DLD1 (cell line): Measurements from ENCODE around the gene KRT86.

Source experiments
- in situ Hi-C: cut with HindIII; loops from 2 replicates; pipeline ENCODE4 v1.10.0; 2017; ENCODE audit warnings: low sequenced_read_pairs

The KRT86 gene

DNA sequence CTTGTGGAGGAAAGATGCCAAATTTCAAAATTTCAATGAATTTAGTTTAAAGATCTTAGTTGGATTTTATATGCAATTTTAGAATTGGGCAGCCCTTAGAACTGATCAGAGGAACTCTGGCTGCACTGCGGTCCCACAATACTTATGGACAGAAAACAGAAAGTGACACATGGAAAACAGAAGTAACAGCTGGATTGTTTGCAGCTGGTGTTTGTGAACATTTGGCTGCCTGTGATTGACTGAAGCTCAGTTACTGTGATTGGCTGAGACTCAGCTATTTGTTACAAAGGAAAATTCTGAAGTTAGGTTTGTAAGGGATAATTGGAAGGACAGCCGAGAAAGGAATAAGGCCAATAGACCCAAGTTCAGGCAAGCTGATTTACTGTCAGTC is 10.0 kb upstream of the KRT86 start:
- in situ Hi-C loops = no loop called here

DNA sequence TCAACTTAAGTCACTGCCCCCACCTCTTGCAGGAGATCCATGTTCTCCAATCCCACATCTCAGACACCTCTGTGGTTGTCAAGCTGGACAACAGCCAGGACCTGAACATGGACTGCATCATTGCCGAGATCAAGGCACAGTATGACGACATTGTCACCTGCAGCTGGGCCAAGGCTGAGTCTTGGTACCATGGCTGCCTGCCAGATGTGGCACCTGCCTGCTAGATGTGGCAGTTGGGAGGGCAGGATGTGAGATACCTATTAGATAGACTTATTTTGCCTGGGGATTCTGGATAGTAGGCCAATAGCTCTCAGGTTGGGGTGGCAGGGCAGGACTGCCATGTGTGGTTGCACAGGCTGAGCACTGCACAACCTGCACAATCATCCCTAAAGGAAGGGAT is 7.9 kb upstream of the KRT86 start:
- in situ Hi-C loops = no loop called here

- in situ Hi-C loops = no loop called here
Measured at GRCh38 chr12:52267266-52267665, 7.2 kb upstream of the KRT86 start.

- in situ Hi-C loops = no loop called here
Measured at GRCh38 chr12:52267699-52268098, 6.7 kb upstream of the KRT86 start.

DNA sequence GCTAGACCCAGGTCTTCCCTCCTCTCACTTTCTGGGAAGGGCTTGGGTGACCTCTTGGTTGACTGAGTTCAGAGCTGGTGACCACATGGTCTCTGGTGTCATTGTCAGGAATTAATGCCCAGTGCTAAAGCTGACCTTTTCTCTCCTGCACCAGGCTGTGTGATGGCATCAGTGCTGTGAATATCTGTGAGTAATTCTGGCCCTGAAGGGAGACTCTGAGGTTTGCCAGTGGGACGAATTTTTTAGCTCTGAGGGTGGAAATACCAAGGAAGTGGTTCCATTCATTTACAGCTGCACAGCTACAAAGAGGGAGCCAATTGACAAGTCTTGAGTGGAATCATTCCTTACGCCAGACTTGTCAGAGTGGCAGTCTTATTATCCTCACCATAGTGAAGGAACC is 6.2 kb upstream of the KRT86 start:
- in situ Hi-C loops = no loop called here

DNA sequence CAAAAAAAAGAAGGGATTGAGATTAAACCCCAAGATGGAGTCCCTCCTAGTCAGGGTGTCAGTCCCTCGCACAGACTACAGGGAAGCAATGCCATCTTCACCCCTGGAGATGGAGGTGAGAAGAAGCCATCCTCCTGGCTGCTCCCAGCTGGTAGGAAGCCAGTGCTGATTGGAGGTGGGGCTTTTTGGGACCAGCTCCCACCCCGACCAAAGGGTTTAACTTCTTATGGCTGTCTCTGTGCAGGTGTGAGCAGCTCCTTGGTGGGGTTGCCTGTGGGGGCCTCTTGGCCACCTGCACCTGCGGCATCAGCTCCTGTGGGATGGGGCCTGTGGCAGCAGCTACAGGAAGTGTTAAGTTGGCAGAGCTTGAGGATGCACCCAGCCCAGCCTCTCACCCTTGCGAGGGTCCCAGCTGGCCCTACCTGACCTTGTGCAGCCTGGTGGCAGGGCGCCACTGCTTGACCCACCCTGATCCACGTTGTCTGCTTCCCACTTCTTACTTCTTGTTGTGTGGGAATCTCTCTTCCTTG is 3.8 kb upstream of the KRT86 start:
- in situ Hi-C loops = no loop called here

- in situ Hi-C loops = no loop called here
Measured at GRCh38 chr12:52271158-52271557, 3.3 kb upstream of the KRT86 start.

- in situ Hi-C loops = no loop called here
Measured at GRCh38 chr12:52275686-52276085, 1.2 kb downstream of the KRT86 start.

GRCh38 chr12:52277486-52278245 is 3.2 kb downstream of the KRT86 start:
- in situ Hi-C loops = no loop called here

GRCh38 chr12:52278575-52279421 is 4.4 kb downstream of the KRT86 start:
- in situ Hi-C loops = no loop called here

DNA sequence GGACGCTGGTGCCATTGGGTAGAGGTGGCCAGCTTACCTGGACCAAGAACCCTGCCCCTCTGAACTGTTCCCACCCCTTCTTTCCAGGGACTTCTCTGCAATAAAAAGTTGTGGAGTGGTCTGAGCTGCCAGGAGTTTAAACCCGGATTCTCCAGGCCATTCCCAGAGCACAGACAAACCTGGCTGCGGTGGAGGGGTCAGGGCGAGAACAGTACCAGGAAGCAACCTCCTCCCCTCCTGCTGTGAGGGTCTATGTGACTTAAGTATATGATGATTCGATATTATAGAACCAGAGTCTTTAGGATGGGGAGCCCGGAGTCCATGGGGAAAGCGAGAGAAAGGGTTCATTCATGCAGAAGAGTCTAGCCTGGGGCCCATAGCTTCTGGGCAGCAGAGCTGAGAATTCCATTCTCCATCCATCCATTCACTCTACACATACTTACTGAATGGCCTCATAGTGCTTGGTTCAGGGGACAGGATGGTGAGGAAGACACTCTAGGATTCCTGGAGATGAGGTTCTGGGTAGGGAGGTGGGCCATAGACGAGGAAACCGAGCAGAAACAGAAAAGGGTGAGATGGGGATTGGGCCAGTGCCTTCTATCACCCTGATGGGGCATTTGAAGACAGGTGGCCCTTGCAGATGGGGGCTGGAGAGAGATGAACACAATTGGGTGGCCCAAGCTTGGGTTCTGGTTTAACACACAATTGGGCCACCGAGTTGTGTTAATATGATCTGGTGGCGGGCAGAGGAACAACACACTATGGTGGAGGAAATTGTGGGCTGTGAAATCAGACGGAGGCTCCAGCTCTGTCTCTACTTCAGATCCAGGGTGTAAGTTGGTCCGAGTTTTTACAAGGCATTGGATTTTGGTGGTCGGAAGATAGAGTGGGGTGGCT is 5.2 kb downstream of the KRT86 start:
- in situ Hi-C loops = loop anchor here (10.0 kb wide), 1 partner anchor 65 kb away; no protein-coding TSS in a partner anchor

DNA sequence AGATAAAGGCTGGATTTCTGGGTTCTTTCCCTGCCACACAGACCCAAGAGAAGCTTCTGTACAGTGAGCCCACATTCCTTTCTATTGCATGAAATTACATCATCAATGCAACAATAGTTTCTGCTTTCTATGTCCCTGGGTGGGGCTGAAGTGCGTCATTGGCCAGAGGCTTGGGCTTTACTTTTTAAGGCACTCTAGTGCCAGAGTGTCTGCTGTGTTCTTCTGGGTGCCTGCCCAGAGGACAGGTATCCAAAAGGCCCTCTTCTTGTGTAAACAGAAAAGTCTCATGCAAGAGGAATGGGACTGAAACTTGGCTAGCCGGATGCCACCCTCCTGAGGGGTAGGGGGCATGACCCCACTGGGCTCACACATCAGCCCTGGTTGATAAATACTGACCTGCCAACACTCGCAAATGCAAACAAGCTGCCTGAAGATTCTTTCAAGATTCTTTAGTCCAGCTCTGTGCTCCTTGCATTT is 5.9 kb downstream of the KRT86 start:
- in situ Hi-C loops = loop anchor here (10.0 kb wide), 1 partner anchor 66 kb away; no protein-coding TSS in a partner anchor

- in situ Hi-C loops = loop anchor here (10.0 kb wide), 1 partner anchor 66 kb away; no protein-coding TSS in a partner anchor
Measured at GRCh38 chr12:52280796-52281560, 6.5 kb downstream of the KRT86 start.

DNA sequence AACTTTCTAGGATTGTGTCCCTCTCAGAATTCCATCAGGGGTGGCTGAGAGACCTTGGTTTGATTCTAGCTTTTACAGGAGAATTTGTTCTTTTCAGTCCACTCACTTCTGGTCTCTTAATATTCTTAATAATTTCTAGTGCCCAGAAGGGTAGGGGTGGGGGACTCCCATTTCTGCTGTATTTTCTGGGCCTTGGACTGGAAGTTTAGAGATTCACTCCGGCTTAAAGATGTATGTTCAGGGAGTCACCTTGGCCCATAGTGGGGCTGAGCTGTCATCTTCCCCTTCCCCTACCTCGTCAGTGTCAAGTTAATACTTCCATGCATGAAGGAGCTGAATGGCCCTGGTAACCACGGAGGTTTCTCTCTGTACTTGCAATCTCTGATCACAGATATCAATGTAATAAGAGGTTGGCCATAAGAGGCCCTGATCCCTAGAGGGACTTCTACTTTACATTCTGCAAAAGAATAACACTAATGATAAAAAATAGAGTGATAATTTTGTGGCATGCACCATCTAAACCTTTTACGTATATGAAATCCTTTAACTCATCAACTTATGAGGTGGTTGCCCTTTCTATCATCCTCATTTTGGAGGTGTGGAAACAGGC is 10.2 kb downstream of the KRT86 start:
- in situ Hi-C loops = loop anchor here (10.0 kb wide), 1 partner anchor 70 kb away; no protein-coding TSS in a partner anchor

GRCh38 chr12:52285172-52285745 is 10.8 kb downstream of the KRT86 start:
- in situ Hi-C loops = loop anchor here (10.0 kb wide), 1 partner anchor 70 kb away; no protein-coding TSS in a partner anchor

- in situ Hi-C loops = loop anchor here (10.0 kb wide), 1 partner anchor 71 kb away; no protein-coding TSS in a partner anchor
Measured at GRCh38 chr12:52285851-52286530, 11.5 kb downstream of the KRT86 start.

DNA sequence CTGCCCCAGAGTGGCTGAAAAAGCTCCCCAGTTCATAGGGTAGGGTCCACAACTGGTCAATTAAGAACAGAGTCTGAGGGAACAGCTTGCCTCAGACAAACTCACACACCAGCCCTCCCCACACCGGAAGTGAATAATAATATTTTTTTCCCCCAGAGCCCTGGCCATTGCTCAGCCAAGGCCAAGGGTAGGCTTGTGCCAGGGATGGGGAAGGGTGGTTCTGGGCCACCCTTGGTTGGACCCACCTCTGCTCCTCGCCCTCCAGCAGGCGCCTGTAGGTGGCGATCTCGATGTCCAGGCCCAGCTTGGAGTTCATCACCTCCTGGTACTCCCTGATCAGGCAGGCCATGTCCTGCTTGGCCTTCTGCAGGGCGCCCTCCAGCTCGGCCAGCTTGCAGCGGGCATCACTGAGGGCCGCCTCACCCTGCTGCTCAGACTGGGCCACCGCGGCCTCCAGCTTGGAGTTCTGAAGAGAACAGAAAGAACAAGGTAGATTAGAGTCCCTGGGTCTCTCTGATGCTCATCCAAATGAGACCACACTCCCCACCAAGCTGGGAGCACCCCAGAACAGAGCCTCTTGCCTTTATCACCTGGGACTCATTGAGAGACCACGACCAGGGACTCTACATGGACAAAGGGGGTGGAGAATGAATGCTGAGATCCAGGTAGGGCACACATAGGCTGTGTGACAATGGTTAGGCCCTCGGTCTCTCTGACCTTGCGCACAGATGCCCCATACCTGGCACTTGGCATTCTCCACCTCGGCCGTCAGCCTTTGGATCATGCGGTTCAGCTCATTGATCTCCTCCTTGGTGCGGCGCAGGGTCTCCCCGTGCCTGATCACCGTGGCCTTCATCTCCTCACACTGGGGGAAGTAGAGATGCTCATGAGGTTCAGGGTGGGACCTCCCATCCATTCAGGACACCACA is 12.7 kb downstream of the KRT86 start:
- in situ Hi-C loops = loop anchor here (10.0 kb wide), 1 partner anchor 72 kb away; no protein-coding TSS in a partner anchor
